ENCODE results near the gene TMPRSS15. TPM values are rescaled to one million over a fixed set of nuclear protein-coding genes. Genes with fewer than 3 reads are reported as not detected.

The TMPRSS15 gene
- total RNA-seq, 1 experiment from 2014 or later: not detected

- H3K27ac ChIP-seq (ENCODE audit: low read depth, low read length): no peak overlapping the region
- no peaks in the 10 kb centered on the region for H3K36me3 ChIP-seq (ENCODE audit: control insufficient read depth in 1 of 2, insufficient read depth in 2 of 2, low read length in 2 of 2)
- H2AFZ ChIP-seq (ENCODE audit: low read depth, low read length, poor library complexity, severe bottlenecking): no peak overlapping the region
- no peak overlapping the region for H3K4me2 ChIP-seq (ENCODE audit: low read length)
- POLR2A ChIA-PET: no interaction called here
- CTCF ChIA-PET: no interaction called here
- H3K27me3 ChIP-seq (ENCODE audit: insufficient read depth, low read length): no peaks in the 10 kb centered on the region
- TF ChIP-seq ZBTB33 (IDR thresholded peaks at IDR 0.05; ENCODE audit: extremely low read depth, insufficient replicate concordance, low read length): no peak
- BruUV-seq (replicated peaks): no TSS peak
- H3K9ac ChIP-seq (ENCODE audit: low read length): no peak overlapping the region
- ATAC-seq (no peak), DNase-seq (ENCODE audit: low read depth, low spot score) (no peak)
- H3K79me2 ChIP-seq (ENCODE audit: insufficient read depth, low read length): no peaks in the 10 kb centered on the region
- peaks cover 8 to 13% of the 10 kb centered on the region in 2 experiments; a peak in 2 of 4 replicates for H3K9me3 ChIP-seq (ENCODE audit: control insufficient read depth in 1 of 2, insufficient read depth in 1 of 2, low read depth in 1 of 2, low read length in 2 of 2)
- H3K4me1 ChIP-seq (ENCODE audit: control insufficient read depth in 1 of 2, insufficient read depth in 2 of 2, low read length in 2 of 2): no peaks in the 10 kb centered on the region
- intact Hi-C loops (cut with micrococcal nuclease): no loop called here
- H4K20me1 ChIP-seq (ENCODE audit: insufficient read depth): no peaks in the 10 kb centered on the region
- H3K9me2 ChIP-seq (ENCODE audit: insufficient read depth): no peaks in the 10 kb centered on the region
- no peak overlapping the region for H3K4me3 ChIP-seq (replicated peaks in 1 of 2; ENCODE audit: low read depth in 1 of 2, low read length in 2 of 2)
- RAD21 ChIA-PET (ENCODE audit: low non-redundant PET in 1 of 2, low total read pairs in 2 of 2, uncharacterized antibody in 2 of 2, unreplicated experiment in 2 of 2): no interaction called here
Observed at GRCh38 chr21:18267496-18267895, 136.1 kb downstream of the TMPRSS15 start.

- ChIA-PET RAD21 (ENCODE audit: low non-redundant PET in 1 of 2, low total read pairs in 2 of 2, uncharacterized antibody in 2 of 2, unreplicated experiment in 2 of 2) (no interaction called here), CTCF (no interaction called here), POLR2A (no interaction called here)
- H3K36me3 ChIP-seq (ENCODE audit: control insufficient read depth in 1 of 2, insufficient read depth in 2 of 2, low read length in 2 of 2): no peaks in the 10 kb centered on the region
- H4K20me1 ChIP-seq (ENCODE audit: insufficient read depth): no peaks in the 10 kb centered on the region
- H2AFZ ChIP-seq (ENCODE audit: low read depth, low read length, poor library complexity, severe bottlenecking): no peak overlapping the region
- DNase-seq (ENCODE audit: low read depth, low spot score) (no peak), ATAC-seq (no peak)
- no peaks in the 10 kb centered on the region for H3K79me2 ChIP-seq (ENCODE audit: insufficient read depth, low read length)
- H3K27me3 ChIP-seq (ENCODE audit: insufficient read depth, low read length): no peaks in the 10 kb centered on the region
- H3K27ac ChIP-seq (ENCODE audit: low read depth, low read length): no peak overlapping the region
- H3K9me2 ChIP-seq (ENCODE audit: insufficient read depth): no peaks in the 10 kb centered on the region
- no peak overlapping the region for H3K9ac ChIP-seq (ENCODE audit: low read length)
- H3K4me3 ChIP-seq (replicated peaks in 1 of 2; ENCODE audit: low read depth in 1 of 2, low read length in 2 of 2): no peak overlapping the region
- intact Hi-C loops (cut with micrococcal nuclease): no loop called here
- BruUV-seq (replicated peaks): no TSS peak
- H3K9me3 ChIP-seq (ENCODE audit: control insufficient read depth in 1 of 2, insufficient read depth in 1 of 2, low read depth in 1 of 2, low read length in 2 of 2): peaks cover 8 to 12% of the 10 kb centered on the region in 2 experiments; a peak in 2 of 4 replicates
- H3K4me1 ChIP-seq (ENCODE audit: control insufficient read depth in 1 of 2, insufficient read depth in 2 of 2, low read length in 2 of 2): no peaks in the 10 kb centered on the region
- H3K4me2 ChIP-seq (ENCODE audit: low read length): no peak overlapping the region
- no peak for TF ChIP-seq RAD21 (IDR thresholded peaks at IDR 0.05; ENCODE audit: low read depth)
- TF ChIP-seq SP1 (IDR thresholded peaks at IDR 0.05; ENCODE audit: low read depth): no peak
- TF ChIP-seq TCF7L2 (IDR thresholded peaks at IDR 0.05; ENCODE audit: borderline replicate concordance, extremely low read depth, insufficient read depth, insufficient read length): no peak
- TF ChIP-seq CTCF (IDR thresholded peaks at IDR 0.05 in 2 of 3, conservative IDR thresholded peaks at IDR 0.05 in 1 of 3; ENCODE audit: borderline replicate concordance in 1 of 3, insufficient read depth in 1 of 3, low read depth in 2 of 3, low read length in 2 of 3): no peak
- TF ChIP-seq ZBTB33 (IDR thresholded peaks at IDR 0.05; ENCODE audit: extremely low read depth, insufficient replicate concordance, low read length): no peak
- no peak for TF ChIP-seq EZH2phosphoT487 (IDR thresholded peaks at IDR 0.05; ENCODE audit: borderline replicate concordance)
- no peak for TF ChIP-seq ATF3 (IDR thresholded peaks at IDR 0.05)
- TF ChIP-seq EGR1 (IDR thresholded peaks at IDR 0.05; ENCODE audit: low read depth): no peak
- no peak for TF ChIP-seq SRF (IDR thresholded peaks at IDR 0.05; ENCODE audit: low read depth)
- no peak for TF ChIP-seq FOSL1 (IDR thresholded peaks at IDR 0.05; ENCODE audit: low read depth)
- TF ChIP-seq POLR2A (IDR thresholded peaks at IDR 0.05; ENCODE audit: borderline replicate concordance, extremely low read depth, insufficient read depth, insufficient read length): no peak
- no peak for TF ChIP-seq CBX3 (IDR thresholded peaks at IDR 0.05; ENCODE audit: low read depth)
- no peak for TF ChIP-seq JUND (IDR thresholded peaks at IDR 0.05)
- TF ChIP-seq CEBPB (IDR thresholded peaks at IDR 0.05; ENCODE audit: low read depth): no peak
- TF ChIP-seq YY1 (IDR thresholded peaks at IDR 0.05; ENCODE audit: extremely low read depth, insufficient replicate concordance, low read depth, low read length): no peak
Observed at GRCh38 chr21:18265944-18266343, 137.6 kb downstream of the TMPRSS15 start.

Data from HCT116 (cell line).